ENCODE results near the gene BRAT1.

- TF ChIP-seq, protein P1, sequence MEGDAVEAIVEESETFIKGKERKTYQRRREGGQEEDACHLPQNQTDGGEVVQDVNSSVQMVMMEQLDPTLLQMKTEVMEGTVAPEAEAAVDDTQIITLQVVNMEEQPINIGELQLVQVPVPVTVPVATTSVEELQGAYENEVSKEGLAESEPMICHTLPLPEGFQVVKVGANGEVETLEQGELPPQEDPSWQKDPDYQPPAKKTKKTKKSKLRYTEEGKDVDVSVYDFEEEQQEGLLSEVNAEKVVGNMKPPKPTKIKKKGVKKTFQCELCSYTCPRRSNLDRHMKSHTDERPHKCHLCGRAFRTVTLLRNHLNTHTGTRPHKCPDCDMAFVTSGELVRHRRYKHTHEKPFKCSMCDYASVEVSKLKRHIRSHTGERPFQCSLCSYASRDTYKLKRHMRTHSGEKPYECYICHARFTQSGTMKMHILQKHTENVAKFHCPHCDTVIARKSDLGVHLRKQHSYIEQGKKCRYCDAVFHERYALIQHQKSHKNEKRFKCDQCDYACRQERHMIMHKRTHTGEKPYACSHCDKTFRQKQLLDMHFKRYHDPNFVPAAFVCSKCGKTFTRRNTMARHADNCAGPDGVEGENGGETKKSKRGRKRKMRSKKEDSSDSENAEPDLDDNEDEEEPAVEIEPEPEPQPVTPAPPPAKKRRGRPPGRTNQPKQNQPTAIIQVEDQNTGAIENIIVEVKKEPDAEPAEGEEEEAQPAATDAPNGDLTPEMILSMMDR (IDR thresholded peaks at IDR 0.05; ENCODE audit: low read length): no peak
- TF ChIP-seq EZH2 (optimal IDR thresholded peaks at IDR 0.05; ENCODE audit: low read depth, low read length) (no peak), EZH2phosphoT487 (IDR thresholded peaks at IDR 0.05; ENCODE audit: low read length) (no peak)
These were observed 51.0 kb downstream of the BRAT1 start for GRCh38 chr7:2504128-2504888.
